ENCODE results near the gene HDGF.

DNA sequence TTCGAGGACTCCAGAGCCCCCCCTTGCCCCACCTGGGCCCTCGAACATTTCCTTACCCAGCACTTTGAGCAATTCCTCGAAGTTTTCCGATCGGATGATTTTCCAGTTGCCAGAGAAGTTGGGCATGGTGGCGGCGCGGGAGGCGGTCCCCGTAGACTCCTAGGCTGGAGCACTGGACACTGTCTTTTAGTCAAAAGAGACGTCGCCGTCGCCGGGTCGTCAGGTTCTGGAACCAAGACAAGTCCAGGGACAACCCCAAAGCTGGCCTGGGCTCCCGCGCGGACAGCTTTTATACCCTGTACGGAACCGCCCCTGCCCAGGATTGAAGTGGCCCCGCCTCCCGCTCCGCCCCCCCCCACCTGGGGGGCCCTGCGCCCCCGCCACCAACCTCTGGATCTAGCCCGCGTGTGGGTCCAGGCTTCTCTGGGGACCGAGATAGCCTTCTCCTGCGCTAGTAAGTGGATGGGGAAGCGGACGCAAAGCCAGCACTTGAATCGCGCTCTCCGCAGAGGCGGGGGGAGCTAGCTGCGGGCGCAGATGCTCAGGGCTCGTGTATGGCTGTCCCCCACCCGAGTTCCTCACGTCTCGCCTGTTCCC, 46.1 kb downstream of the HDGF start, which contains the start of gene CRABP2:
- TF ChIP-seq POLR2A (IDR thresholded peaks at IDR 0.05), result no peak
- TF ChIP-seq, protein P1, sequence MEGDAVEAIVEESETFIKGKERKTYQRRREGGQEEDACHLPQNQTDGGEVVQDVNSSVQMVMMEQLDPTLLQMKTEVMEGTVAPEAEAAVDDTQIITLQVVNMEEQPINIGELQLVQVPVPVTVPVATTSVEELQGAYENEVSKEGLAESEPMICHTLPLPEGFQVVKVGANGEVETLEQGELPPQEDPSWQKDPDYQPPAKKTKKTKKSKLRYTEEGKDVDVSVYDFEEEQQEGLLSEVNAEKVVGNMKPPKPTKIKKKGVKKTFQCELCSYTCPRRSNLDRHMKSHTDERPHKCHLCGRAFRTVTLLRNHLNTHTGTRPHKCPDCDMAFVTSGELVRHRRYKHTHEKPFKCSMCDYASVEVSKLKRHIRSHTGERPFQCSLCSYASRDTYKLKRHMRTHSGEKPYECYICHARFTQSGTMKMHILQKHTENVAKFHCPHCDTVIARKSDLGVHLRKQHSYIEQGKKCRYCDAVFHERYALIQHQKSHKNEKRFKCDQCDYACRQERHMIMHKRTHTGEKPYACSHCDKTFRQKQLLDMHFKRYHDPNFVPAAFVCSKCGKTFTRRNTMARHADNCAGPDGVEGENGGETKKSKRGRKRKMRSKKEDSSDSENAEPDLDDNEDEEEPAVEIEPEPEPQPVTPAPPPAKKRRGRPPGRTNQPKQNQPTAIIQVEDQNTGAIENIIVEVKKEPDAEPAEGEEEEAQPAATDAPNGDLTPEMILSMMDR (IDR thresholded peaks at IDR 0.05), result no peak
